Lung (tissue), 12 donors: Measurements from ENCODE around the gene HSD17B11. TPM values are rescaled to one million over a fixed set of nuclear protein-coding genes. Genes with fewer than 3 reads are reported as not detected.

Experiments
- ATAC-seq: fragments of 200-7000 bp; cut with Tn5 transposase; one replicate; pipeline ENCODE4 v1.9.1; 2020; ENCODE audit warnings: moderate number of reproducible peaks; ENCODE audit not compliant: insufficient read depth, low FRiP score
- DNase-seq, 3 donors: peaks; one replicate each; pipeline ENCODE4 v3.0.0-alpha.2; 2013 to 2017
- H3K27ac ChIP-seq, 2 donors: one replicate each; pipeline ENCODE4 v1.5.1; 2013; ENCODE audit warnings: mild to moderate bottlenecking in 2 of 2, moderate library complexity in 2 of 2, control low read depth in 1 of 2, inconsistent platforms in 1 of 2, low read depth in 1 of 2, low read length in 1 of 2
- H3K27me3 ChIP-seq, 3 donors: one replicate each; pipeline ENCODE4 v1.5.1; 2013; ENCODE audit warnings: low read length in 2 of 3; ENCODE audit not compliant: control insufficient read depth in 3 of 3, insufficient read depth in 3 of 3
- H3K36me3 ChIP-seq, 4 donors: one replicate each; pipeline ENCODE4 v1.5.1; 2013; ENCODE audit warnings: low read length in 4 of 4, mild to moderate bottlenecking in 1 of 4, moderate library complexity in 1 of 4; ENCODE audit not compliant: control insufficient read depth in 4 of 4, insufficient read depth in 4 of 4
- H3K4me1 ChIP-seq, 5 donors: one replicate each; pipeline ENCODE4 v1.5.1; 2013; ENCODE audit warnings: low read length in 5 of 5, mild to moderate bottlenecking in 2 of 5, moderate library complexity in 1 of 5; ENCODE audit not compliant: control insufficient read depth in 5 of 5, insufficient read depth in 5 of 5
- H3K4me3 ChIP-seq: one replicate; pipeline ENCODE4 v1.5.1; 2013; ENCODE audit warnings: mild to moderate bottlenecking, control low read depth, moderate library complexity
- H3K9ac ChIP-seq, 2 donors: one replicate each; pipeline ENCODE4 v1.5.1; 2013; ENCODE audit warnings: low read length in 2 of 2, control low read depth in 1 of 2; ENCODE audit not compliant: insufficient read depth in 1 of 2
- H3K9me3 ChIP-seq, 4 donors: one replicate each; pipeline ENCODE4 v1.5.1; 2013; ENCODE audit warnings: low read length in 3 of 4, mild to moderate bottlenecking in 1 of 4, moderate library complexity in 1 of 4; ENCODE audit not compliant: control insufficient read depth in 4 of 4, insufficient read depth in 3 of 4
- WGBS, 2 donors: extraction: QIAGEN DNeasy Blood & Tissue Kit; methylation state at CpG; one replicate each; pipeline ENCODE4 v1.1.7; 2013; 5-methylcytosine and 5-hydroxymethylcytosine counted together
- polyA plus RNA-seq, 2 donors: library from polyadenylated mRNA; stranded (reverse); fragments of 200-250 nt; gene quantifications; one replicate each; pipeline ENCODE4 v1.2.1, GENCODE V29; 2013
- total RNA-seq, 2 donors: library from RNA; depleted of rRNA in 1 of 2; stranded (reverse); fragments of >200 nt in 1 of 2; gene quantifications; one replicate each; pipeline ENCODE4 v1.2.1, GENCODE V29; 2014 to 2021
- TF ChIP-seq, protein P1 (sequence below): IDR thresholded peaks from 2 replicates; pipeline ENCODE4 v1.5.1; 2012; ENCODE audit warnings: mild to moderate bottlenecking; ENCODE audit errors: control extremely low read depth, extremely low read depth
- donor health status: control.
- donor health status: control.
- donor health status: Bipolar disorder and iron deficiency.
- donor health status: healthy.
- donor health status: DM: yes; HTN: yes; CAD: no.

HSD17B11 gene
- total and polyA plus RNA-seq, 4 donors, result 43.0 to 109 (median 55.4) TPM

- Histone ChIP-seq H3K27me3 (no peaks in the 10 kb centered on the region), H3K4me3 (no peak overlapping the region), H3K9me3 (no peaks in the 10 kb centered on the region), H3K9ac (no peak overlapping the region), H3K27ac (no peak overlapping the region), H3K4me1 (peaks cover 0 to 2% (median 0%) of the 10 kb centered on the region in 5 donors), H3K36me3 (peaks cover 12 to 31% (median 18%) of the 10 kb centered on the region in 4 donors)
- WGBS, 2 donors, result 89 to 97% methylated on average over 4 of the region's 4 CpGs
- no peak for DNase-seq
- TF ChIP-seq, protein P1, sequence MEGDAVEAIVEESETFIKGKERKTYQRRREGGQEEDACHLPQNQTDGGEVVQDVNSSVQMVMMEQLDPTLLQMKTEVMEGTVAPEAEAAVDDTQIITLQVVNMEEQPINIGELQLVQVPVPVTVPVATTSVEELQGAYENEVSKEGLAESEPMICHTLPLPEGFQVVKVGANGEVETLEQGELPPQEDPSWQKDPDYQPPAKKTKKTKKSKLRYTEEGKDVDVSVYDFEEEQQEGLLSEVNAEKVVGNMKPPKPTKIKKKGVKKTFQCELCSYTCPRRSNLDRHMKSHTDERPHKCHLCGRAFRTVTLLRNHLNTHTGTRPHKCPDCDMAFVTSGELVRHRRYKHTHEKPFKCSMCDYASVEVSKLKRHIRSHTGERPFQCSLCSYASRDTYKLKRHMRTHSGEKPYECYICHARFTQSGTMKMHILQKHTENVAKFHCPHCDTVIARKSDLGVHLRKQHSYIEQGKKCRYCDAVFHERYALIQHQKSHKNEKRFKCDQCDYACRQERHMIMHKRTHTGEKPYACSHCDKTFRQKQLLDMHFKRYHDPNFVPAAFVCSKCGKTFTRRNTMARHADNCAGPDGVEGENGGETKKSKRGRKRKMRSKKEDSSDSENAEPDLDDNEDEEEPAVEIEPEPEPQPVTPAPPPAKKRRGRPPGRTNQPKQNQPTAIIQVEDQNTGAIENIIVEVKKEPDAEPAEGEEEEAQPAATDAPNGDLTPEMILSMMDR, result no peak
- ATAC-seq, result no peak
Observed at GRCh38 chr4:87359258-87359657, 31.7 kb downstream of the HSD17B11 start.

DNA sequence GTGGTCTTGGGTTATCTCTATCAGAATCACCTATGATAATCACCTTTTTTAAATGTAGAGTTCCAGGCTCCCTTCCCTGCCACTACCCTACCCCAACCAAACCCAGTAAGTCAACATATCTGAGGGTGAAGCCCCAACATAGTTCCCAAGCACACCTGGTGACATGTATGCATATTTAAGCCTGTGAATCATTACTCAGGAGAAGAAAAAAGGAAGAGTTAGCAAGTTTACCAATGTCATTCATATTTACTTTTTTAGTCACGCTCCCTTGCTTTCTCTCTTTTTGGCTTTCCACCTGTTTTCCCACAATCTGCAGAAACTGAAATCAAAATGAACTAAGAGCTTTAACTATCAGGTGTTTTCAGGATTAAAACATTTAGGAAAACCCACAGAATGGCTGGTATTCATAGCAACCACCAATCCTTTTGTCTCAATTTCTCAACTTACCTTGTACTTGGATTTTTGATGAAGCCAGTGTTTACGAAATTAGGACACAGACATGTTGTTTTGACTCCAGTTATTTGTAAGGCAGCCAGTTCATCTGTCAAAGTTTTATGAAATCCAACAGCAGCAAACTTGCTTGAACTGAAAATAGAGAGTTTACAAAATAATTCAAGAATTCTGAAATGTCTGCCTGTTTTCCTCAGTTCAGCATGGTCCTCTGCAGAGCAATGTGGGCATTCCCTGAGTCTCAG, 34.0 kb downstream of the HSD17B11 start:
- H3K27ac ChIP-seq, result no peak overlapping the region
- WGBS, 2 donors, result 88 to 93% methylated on average over 2 of the region's 2 CpGs
- H3K9ac ChIP-seq, result no peak overlapping the region
- ATAC-seq, result no peak
- no peaks in the 10 kb centered on the region for H3K9me3 ChIP-seq
- H3K36me3 ChIP-seq, result peaks cover 8 to 30% (median 10%) of the 10 kb centered on the region in 4 donors
- TF ChIP-seq, protein P1, result no peak
- peaks cover 0 to 3% (median 0%) of the 10 kb centered on the region in 5 donors for H3K4me1 ChIP-seq
- H3K27me3 ChIP-seq, result no peaks in the 10 kb centered on the region
- H3K4me3 ChIP-seq, result no peak overlapping the region
- no peak for DNase-seq

- no peaks in the 10 kb centered on the region for H3K9me3 ChIP-seq
- ATAC-seq (peak; percentile 30), DNase-seq (no peak)
- H3K27me3 ChIP-seq, result no peaks in the 10 kb centered on the region
- H3K9ac ChIP-seq, result no peak overlapping the region
- WGBS, 2 donors, result 60 to 61% methylated on average over 7 of the region's 7 CpGs
- H3K4me3 ChIP-seq, result no peak overlapping the region
- peak overlapping the region in 1 of 2 donors; percentile 1 for H3K27ac ChIP-seq
- H3K4me1 ChIP-seq, result peaks cover 0 to 3% (median 0%) of the 10 kb centered on the region in 5 donors
- TF ChIP-seq, protein P1, result no peak
- H3K36me3 ChIP-seq, result peaks cover 0 to 22% (median 6%) of the 10 kb centered on the region in 4 donors
Observed at GRCh38 chr4:87354168-87355102, 36.6 kb downstream of the HSD17B11 start.
